Endothelial cell of umbilical vein (primary cell): ENCODE measurements around the gene DDX3X. TPM values are rescaled to one million over a fixed set of nuclear protein-coding genes. Genes with fewer than 3 reads are reported as not detected.

Experiments
- BruUV-seq: library from RNA; stranded (reverse); fragments of 400-500 nt; replicated peaks from 2 replicates; lab custom pipeline; 2021; lab: Mats Ljungman, UMichigan
- CTCF ChIA-PET: fragments of 300-600, 350-600 bp; sonication (Branson Sonifier 250); formaldehyde crosslinking; loops from one replicate; lab custom pipeline; 2021; ENCODE audit warnings: antibody characterized with exemption, inconsistent platforms; lab: Charles Lee
- POLR2A ChIA-PET: fragments of 300-600, 350-600 bp; sonication (Branson Sonifier 250); formaldehyde crosslinking; loops from one replicate; lab custom pipeline; 2021; ENCODE audit warnings: antibody characterized with exemption, inconsistent platforms; lab: Charles Lee
- DNase-seq: peaks from one replicate; pipeline ENCODE4 v3.0.0-alpha.2; 2011; ENCODE audit warnings: low read depth, low spot score
- FAIRE-seq: peaks from 2 replicates; lab custom pipeline; 2011; peaks lifted over from hg19 to GRCh38; lab: Jason Lieb, UNC
- H2AFZ ChIP-seq: 2 replicates; pipeline ENCODE4 v1.6.0; 2012; ENCODE audit warnings: low read depth, low read length, control low read depth, inconsistent platforms
- H3K27ac ChIP-seq: 2 replicates; pipeline ENCODE4 v1.5.1; 2011; ENCODE audit warnings: low read depth, mild to moderate bottlenecking, control low read depth, low read length, moderate library complexity; ENCODE audit not compliant: insufficient read depth
- H3K27me3 ChIP-seq, 2 experiments: 2 replicates each; pipeline versions ENCODE4 v1.6.0 to v1.6.1; 2011; ENCODE audit warnings: low read length in 2 of 2, mixed read lengths in 1 of 2; ENCODE audit not compliant: control insufficient read depth in 2 of 2, insufficient read depth in 2 of 2
- H3K36me3 ChIP-seq, 2 experiments: 2 replicates in 1 of 2; 3 replicates in 1 of 2; pipeline ENCODE4 v1.5.1; 2011; ENCODE audit warnings: low read length in 2 of 2, mild to moderate bottlenecking in 1 of 2, moderate library complexity in 1 of 2; ENCODE audit not compliant: control insufficient read depth in 2 of 2, insufficient read depth in 2 of 2; ENCODE audit errors: extremely low read depth in 1 of 2
- H3K4me1 ChIP-seq: 3 replicates; pipeline ENCODE4 v1.5.1; 2011; ENCODE audit warnings: mild to moderate bottlenecking, low read length; ENCODE audit not compliant: control insufficient read depth, insufficient read depth; ENCODE audit errors: extremely low read depth
- H3K4me2 ChIP-seq: 2 replicates; pipeline ENCODE4 v1.6.1; 2011; ENCODE audit warnings: low read length, control low read depth, mixed read lengths; ENCODE audit not compliant: insufficient read depth
- H3K4me3 ChIP-seq, 3 experiments: fragments of 200-600 bp in 1 of 3; sonication (generic), shearing (Covaris generic) in 1 of 3; replicated peaks in 1 of 3; 2 replicates each; pipeline ENCODE4 v1.5.1; 2011 to 2016; ENCODE audit warnings: control low read depth in 3 of 3, low read length in 3 of 3, mild to moderate bottlenecking in 2 of 3, inconsistent platforms in 1 of 3, low read depth in 1 of 3, moderate library complexity in 1 of 3; ENCODE audit not compliant: insufficient read depth in 1 of 3
- H3K79me2 ChIP-seq: 2 replicates; pipeline ENCODE4 v1.6.0; 2012; ENCODE audit warnings: low read length, inconsistent platforms; ENCODE audit not compliant: control insufficient read depth, insufficient read depth
- H3K9ac ChIP-seq: replicated peaks from 2 replicates; pipeline ENCODE3; 2011; ENCODE audit warnings: low read length, control low read depth; ENCODE audit not compliant: insufficient read depth; ENCODE audit errors: extremely low read depth
- H3K9me1 ChIP-seq: replicated peaks from 3 replicates; pipeline ENCODE4 v1.6.0; 2011; ENCODE audit warnings: mild to moderate bottlenecking, low read length; ENCODE audit not compliant: control insufficient read depth, insufficient read depth; ENCODE audit errors: extremely low read depth
- H3K9me3 ChIP-seq: replicated peaks from 2 replicates; pipeline ENCODE4 v1.5.1; 2012; ENCODE audit warnings: low read length, inconsistent platforms; ENCODE audit not compliant: control insufficient read depth, insufficient read depth
- H4K20me1 ChIP-seq: replicated peaks from 2 replicates; pipeline ENCODE3; 2011; ENCODE audit warnings: mild to moderate bottlenecking, low read length; ENCODE audit not compliant: control insufficient read depth, insufficient read depth; ENCODE audit errors: extremely low read depth
- EZH2 ChIP-seq: IDR thresholded peaks from 2 replicates; pipeline ENCODE4 v1.6.1; 2012; ENCODE audit warnings: borderline replicate concordance, low read depth, mild to moderate bottlenecking, moderate library complexity, low read length, inconsistent platforms; ENCODE audit not compliant: severe bottlenecking
- FOS ChIP-seq: IDR thresholded peaks from 2 replicates; pipeline ENCODE4 v1.6.1; 2011; ENCODE audit warnings: mild to moderate bottlenecking, low read length, moderate library complexity, borderline replicate concordance; ENCODE audit not compliant: insufficient read depth
- GATA2 ChIP-seq: IDR thresholded peaks from 2 replicates; pipeline ENCODE4 v1.7.0; 2011; ENCODE audit warnings: low read depth, mild to moderate bottlenecking, moderate library complexity, mixed read lengths, low read length; ENCODE audit not compliant: insufficient read length, insufficient read depth
- JUN ChIP-seq: IDR thresholded peaks from 2 replicates; pipeline ENCODE4 v1.6.1; 2011; ENCODE audit warnings: borderline replicate concordance, low read depth; ENCODE audit not compliant: insufficient read length, insufficient read depth
- MAX ChIP-seq: IDR thresholded peaks from 2 replicates; pipeline ENCODE4 v1.6.1; 2011; ENCODE audit not compliant: insufficient read depth, insufficient read length
- MYC ChIP-seq: IDR thresholded peaks from one replicate; pipeline ENCODE4 v1.6.1; 2011; ENCODE audit warnings: mild to moderate bottlenecking, low read depth, low read length
- POLR2A ChIP-seq: IDR thresholded peaks from 2 replicates; pipeline ENCODE4 v1.6.1; 2012; ENCODE audit warnings: low read depth, mild to moderate bottlenecking, control low read depth, low read length
- POLR2AphosphoS5 ChIP-seq: IDR thresholded peaks from 2 replicates; pipeline ENCODE4 v1.6.1; 2012; ENCODE audit warnings: low read depth, mild to moderate bottlenecking, control low read depth, low read length, moderate library complexity; ENCODE audit not compliant: insufficient read depth
- dilution Hi-C: fragments of 300-500 bp; cut with MboI; formaldehyde crosslinking; loops from one replicate; pipeline ENCODE4 v1.15.0; 2019; ENCODE audit warnings: low sequenced_read_pairs; ENCODE audit not compliant: extremely low pct_ligation_motif_present
- intact Hi-C: fragments of 100-400 bp; cut with micrococcal nuclease; formaldehyde crosslinking; loops from one replicate; pipeline ENCODE4 v1.10.0; 2022
- polyA plus RNA-seq, 4 experiments: library from polyadenylated mRNA; depleted of rRNA in 3 of 4; stranded (reverse) in 3 of 4; unstranded in 1 of 4; fragments of >200 nt; gene quantifications; 2 replicates each; pipeline versions ENCODE4 v1.2.1 to v1.2.3, GENCODE V29; 2011 to 2012; ENCODE audit warnings: missing spikeins in 1 of 4
- total RNA-seq: library from RNA; stranded (reverse); gene quantifications from 2 replicates; pipeline ENCODE4 v1.2.3, GENCODE V29; 2021
- TF ChIP-seq, protein P1 (sequence below), 2 donors: IDR thresholded peaks; 1 replicate in 1 of 2; 2 replicates in 1 of 2; pipeline ENCODE4 v1.5.1; 2011; ENCODE audit warnings: low read length in 2 of 2, mild to moderate bottlenecking in 2 of 2, moderate library complexity in 2 of 2, control low read depth in 1 of 2, inconsistent platforms in 1 of 2, low read depth in 1 of 2; ENCODE audit not compliant: insufficient read depth in 1 of 2; ENCODE audit errors: extremely low read depth in 1 of 2

The DDX3X gene
- total and polyA plus RNA-seq, 2 donors (not counting 3 experiments of a cell fraction or from before 2014, with no cell fraction given), result 48.5 to 300 TPM

DNA sequence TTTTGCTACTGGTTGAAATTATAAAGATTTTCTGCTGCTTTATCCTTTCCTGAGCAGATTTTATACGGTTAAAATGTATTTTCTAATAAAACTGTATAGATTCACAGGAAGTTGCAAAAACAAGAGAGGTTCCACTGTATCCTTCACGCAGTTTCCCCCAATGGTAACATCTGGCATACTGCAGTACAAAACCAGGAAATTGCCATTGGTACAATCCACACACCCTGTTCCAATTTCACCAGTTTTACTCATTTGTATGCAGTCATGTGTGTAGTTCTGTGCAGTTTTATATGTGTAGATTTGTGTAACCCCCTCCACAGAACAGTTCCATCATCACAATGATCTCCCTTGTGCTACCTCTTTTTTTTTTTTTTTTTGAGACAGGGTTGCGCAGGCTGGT is 20.0 kb downstream of the DDX3X start:
- dilution Hi-C loops (no loop called here), intact Hi-C loops (no loop called here)
- Histone ChIP-seq H3K9me1 (no peaks in the 10 kb centered on the region), H3K27ac (no peak overlapping the region), H3K9ac (no peak overlapping the region), H2AFZ (no peak overlapping the region), H3K9me3 (no peaks in the 10 kb centered on the region), H3K79me2 (no peaks in the 10 kb centered on the region), H3K27me3 (no peaks in the 10 kb centered on the region), H3K36me3 (peaks cover 0 to 4% of the 10 kb centered on the region in 2 experiments), H4K20me1 (no peaks in the 10 kb centered on the region), H3K4me3 (no peak overlapping the region), H3K4me2 (no peak overlapping the region), H3K4me1 (peaks cover 5% of the 10 kb centered on the region)
- CTCF ChIA-PET, result no interaction called here
- DNase-seq (no peak), FAIRE-seq (no peak)
- POLR2A ChIA-PET, result no interaction called here
- TF ChIP-seq MYC, result no peak
- TF ChIP-seq, protein P1, sequence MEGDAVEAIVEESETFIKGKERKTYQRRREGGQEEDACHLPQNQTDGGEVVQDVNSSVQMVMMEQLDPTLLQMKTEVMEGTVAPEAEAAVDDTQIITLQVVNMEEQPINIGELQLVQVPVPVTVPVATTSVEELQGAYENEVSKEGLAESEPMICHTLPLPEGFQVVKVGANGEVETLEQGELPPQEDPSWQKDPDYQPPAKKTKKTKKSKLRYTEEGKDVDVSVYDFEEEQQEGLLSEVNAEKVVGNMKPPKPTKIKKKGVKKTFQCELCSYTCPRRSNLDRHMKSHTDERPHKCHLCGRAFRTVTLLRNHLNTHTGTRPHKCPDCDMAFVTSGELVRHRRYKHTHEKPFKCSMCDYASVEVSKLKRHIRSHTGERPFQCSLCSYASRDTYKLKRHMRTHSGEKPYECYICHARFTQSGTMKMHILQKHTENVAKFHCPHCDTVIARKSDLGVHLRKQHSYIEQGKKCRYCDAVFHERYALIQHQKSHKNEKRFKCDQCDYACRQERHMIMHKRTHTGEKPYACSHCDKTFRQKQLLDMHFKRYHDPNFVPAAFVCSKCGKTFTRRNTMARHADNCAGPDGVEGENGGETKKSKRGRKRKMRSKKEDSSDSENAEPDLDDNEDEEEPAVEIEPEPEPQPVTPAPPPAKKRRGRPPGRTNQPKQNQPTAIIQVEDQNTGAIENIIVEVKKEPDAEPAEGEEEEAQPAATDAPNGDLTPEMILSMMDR (IDR thresholded peaks at IDR 0.05; ENCODE audit: extremely low read depth in 1 of 2, insufficient read depth in 1 of 2, low read depth in 1 of 2, low read length in 2 of 2), result no peak
- no peak for TF ChIP-seq EZH2
- TF ChIP-seq MAX, result no peak
- no peak for TF ChIP-seq POLR2AphosphoS5
- TF ChIP-seq FOS, result no peak
- no peak for TF ChIP-seq JUN
- no peak for TF ChIP-seq POLR2A
- no peak for TF ChIP-seq GATA2
- BruUV-seq, result no TSS peak
